Suppressor macrophage (primary cell): ENCODE results near the gene SSH2.
"Not testable (repeated sequence)": the region's sequence is repeated elsewhere in the genome, so short reads cannot be mapped to it uniquely, and the experiment has no call there.

Source experiments
- DNase-seq, 4 experiments: peaks; one replicate each; pipeline ENCODE4 v3.0.0-alpha.2; 2020 to 2022

The SSH2 gene

DNA sequence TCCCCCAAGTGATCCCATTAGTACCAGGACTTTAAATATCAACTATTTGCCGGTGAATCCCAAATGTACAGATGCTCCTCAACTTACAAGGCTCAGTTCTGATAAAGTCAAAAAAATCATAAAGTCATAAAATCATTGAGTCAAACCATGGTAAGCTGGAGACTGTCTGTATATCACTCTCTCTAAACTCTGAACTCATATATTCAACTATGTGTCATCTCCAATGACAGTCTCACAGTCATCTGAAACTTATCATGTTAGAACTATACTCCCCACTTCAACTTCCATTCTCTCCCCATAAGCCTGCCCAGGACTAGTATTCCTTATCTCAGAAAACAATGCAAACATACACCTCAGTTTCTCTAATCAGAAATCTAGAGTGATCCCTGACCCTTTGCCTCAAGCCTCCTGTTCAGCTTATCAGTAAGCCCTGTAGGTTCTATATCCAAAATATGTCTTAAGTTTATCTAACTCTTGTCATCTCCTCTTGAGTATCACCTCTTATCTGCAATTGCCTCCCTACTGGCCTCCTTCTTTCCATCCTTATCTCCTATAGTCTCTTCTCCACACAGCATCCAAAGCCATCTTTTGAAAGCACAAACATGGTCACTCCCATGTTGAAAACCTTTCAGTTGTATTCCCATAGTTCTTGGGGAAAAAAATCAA lies 55.0 kb downstream of the SSH2 start:
- DNase-seq: no peak

DNA sequence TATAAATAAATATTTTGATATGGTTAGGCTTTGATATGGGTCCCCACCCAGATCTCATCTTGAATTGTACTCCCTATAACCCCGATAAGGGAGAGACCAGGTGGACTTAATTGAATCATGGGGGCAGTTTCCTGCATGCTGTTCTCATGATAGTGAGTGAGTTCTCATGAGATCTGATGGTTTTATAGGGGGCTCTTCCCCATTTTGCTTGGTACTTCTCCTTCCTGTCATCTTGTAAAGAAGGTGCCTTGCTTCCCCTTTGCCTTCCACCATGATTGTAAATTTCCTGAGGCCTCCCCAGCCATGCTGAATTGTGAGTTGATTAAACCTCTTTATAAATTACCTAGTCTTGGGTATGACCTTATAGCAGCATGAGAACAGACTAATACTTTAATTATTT lies 55.7 kb downstream of the SSH2 start:
- peak in 3 of 4 experiments; percentile 22 to 52 (median 27) for DNase-seq

DNA sequence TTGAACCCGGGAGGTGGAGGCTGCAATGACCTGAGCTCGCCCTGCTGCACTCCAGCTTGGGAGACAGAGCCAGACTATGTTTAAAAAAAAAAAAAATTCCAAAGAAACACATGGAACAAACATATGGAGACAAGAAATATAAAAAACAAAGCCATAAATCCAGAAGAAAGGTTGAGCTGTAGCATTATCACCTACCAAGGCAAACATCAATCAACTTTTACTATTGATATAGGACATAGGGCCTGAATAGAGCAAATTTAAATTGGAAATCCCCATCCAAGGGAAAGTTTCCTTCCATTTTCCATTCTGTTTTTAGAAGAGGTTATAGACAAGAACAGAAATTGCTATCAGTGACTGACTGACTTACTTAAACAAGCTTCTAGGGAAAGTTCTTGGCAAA lies 56.6 kb downstream of the SSH2 start:
- DNase-seq: no peak

DNA sequence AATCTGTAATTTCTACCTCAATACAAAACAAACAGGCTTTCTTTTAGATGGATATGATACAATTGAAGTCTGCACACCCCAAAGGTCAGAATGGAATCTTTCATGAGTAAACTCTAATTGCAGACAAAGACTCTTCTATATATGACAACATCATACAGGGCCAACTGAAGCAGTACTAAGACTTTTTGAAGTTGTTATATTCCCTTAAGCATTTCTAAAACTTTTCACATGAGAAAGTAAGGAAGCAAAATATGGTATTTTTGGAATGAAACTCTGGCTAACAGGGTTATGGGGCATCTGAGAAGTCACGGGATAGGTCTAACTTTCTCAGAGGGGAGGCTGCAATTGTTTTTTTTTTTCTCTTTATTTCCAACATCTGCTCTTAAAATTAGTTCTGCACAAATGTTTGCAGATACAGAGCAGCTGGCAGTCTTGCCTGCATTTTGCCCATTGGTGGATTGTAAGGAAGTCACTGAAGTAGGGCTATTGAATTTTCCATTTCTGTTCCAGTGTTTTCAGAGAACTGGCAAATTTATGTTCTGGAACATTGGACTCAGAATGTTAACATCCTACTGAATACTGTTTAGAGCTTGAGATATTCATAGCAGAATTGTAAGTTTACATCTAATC lies 59.1 kb downstream of the SSH2 start:
- no peak for DNase-seq

DNA sequence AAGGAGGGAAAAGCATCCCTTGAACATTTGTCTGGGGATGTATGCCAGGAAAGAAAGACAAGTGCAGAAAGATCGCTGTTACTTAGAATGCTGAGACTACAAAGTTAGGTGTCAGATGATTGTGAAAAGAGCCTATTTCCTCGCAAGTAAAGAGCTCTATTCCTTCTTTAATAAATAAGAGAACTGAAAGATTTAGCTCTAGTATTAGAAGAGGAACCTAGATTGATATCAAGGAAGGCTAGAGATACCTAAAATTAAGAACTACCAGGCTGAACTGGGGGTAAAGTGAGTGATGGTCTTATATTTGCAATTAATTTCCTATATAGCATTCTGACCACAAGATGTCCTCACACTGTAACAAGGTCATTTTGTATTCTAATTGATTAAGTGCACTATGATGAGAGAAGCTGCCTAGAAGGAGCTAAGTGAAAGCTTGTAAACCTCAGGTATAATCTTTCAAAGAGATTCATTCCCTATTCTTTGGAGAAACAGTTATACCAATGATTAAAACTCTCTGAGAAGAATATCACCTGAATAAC lies 62.3 kb downstream of the SSH2 start:
- peak in 2 of 4 experiments; percentile 22 to 39 for DNase-seq

DNA sequence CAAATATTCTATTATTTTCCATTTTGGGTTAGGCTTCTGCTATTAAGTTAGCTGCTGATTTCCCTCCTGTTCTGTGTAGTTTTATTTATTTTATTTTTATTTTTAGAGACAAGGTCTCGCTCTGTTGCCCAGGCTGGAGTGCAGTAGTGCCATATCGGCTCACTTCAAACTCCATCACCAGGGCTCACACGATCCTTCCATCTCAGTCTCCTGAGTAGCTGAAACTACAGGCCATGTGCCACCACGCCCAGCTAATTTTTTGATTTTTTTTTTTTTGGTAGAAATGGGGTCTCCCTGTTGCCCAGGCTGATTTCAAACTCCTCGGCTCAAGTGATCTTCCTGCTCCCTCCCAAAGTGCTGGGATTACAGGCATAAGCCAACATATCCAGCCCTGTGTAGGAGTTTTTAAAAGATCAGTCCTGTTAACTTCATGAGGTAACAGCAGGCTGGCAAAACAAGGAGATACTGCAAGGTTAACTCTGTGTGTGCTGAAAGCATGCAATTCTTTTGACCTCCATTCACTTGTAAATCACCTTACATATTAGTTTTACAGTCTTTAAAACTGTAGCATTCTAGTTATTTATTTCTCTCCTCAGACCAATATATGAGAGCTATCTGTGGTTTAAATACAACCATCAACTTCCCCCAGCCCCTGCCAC lies 63.2 kb downstream of the SSH2 start:
- no peak for DNase-seq

DNA sequence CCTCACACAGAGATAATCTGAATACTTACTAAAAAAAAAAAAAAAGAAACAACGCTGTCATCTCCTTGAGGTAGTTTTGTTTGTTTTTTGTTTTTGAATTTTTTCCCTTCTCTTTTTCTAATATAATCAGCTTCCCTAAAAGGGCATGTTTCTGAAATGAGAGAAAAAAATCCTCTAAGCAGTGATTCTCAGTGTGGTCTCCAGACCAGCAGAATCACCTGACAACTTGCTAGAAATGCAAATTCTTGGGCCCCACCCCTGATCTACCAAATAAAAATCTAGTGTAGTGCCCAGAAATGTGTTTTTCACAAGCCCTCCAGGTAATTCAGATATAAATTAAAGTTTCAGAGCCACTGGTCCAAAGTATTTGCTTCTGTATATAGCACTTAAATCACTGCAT lies 65.4 kb downstream of the SSH2 start:
- peak in 1 of 4 experiments; percentile 10 for DNase-seq

DNA sequence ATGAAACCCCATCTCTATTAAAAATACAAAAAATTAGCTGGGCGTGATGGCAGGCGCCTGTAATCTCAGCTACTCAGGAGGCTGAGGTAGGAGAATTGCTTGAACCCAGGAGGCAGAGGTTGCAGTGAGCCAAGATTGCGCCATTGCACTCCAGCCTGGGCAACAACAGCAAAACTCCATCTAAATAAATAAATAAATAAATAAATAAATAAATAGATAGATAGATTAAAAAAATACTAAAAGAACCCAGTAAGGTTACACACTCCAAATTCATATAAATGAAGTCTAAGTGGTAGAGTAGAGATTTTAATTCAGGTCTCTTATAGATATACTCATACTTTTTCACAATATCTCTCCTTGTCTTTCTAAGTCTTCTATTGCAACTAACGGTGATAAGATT lies 65.9 kb downstream of the SSH2 start:
- not testable (repeated sequence) for DNase-seq

DNA sequence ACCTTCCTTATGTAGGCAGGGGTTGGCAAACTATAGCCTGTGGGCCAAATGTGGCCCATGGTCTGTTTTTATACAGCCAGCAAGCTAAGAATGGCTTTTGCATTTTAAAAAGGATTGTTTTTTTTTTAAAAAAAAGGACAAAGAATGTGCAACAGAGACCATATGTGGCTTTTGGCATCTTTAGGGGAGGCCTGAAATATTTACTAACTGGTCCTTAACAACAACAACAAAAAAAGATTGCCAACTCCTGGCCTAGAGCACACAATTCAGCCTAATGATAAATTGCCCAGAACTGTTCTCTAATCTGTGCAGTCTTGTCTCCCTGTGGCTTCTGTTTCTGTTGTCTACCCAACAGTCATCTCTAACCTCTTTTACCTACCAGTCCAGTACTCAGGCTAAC lies 67.1 kb downstream of the SSH2 start:
- DNase-seq: no peak

DNA sequence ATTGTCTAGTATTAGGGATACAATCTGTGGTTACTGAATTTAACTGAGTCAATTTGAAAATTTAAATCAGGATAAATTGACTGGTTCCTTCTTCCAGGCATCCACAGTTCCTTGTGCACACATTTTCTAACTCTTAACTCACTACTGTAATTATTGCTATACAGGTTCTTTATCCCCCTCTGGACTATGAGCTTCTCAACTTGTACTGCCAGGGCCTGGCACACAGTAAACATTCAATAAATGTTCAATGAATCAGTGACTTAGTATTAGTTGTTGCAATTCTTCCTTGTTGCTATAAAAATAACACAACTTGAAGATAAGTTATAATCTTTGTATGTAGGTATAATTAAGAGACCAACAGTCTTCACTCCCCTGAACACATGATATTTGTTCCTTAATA lies 67.9 kb downstream of the SSH2 start:
- no peak for DNase-seq

DNA sequence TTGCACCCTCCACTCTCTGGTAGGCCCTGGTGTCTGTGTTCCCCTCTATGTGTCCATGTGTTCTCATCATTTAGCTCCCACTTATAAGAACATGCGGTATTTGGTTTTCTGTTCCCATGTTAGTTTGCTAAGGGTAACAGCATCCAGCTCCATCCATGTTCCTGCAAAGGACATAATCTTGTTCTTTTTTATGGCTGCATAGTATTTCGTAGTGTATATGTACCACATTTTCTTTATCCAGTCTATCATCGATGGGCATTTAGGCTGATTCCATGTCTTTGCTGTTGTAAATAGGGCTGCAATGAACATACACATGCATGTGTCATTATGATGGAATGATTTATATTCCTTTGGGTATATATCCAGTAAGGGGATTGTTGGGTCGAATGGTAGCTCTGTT lies 70.6 kb downstream of the SSH2 start:
- not testable (repeated sequence) for DNase-seq

DNA sequence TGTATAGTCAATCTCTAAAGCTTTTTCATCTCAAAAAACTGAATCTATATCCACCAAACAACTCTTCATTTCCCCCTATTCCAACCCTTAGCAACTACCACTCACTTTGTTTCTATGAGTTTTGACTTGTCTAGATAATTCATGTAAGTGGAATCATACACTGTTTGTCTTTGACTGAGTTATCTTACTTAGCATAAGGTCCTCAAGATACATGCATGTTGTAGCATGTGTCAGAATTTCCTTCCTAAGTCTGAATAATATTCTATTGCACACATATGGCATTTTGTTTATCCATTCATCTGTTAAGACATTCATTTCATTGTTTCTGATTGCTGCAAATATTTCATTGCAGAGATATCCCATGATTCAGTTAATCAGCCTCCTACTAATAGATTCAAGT lies 72.2 kb downstream of the SSH2 start:
- DNase-seq: no peak

DNA sequence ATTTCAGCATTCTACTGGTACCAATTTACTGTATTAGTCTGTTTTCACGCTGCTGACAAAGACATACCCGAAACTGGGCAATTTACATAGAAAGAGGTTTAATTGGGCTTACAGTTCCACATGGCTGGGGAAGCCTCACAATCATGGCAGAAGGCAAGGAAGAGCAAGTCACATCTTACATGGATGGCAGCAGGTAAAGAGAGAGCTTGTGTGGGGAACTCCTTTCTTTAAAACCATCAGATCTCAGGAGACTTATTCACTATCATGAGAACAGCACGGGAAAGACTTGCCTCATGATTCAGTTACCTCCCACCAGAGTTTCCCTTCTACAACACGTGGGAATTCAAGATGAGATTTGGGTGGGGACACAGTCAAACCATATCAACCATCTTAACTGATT lies 72.9 kb downstream of the SSH2 start:
- not testable (repeated sequence) for DNase-seq

DNA sequence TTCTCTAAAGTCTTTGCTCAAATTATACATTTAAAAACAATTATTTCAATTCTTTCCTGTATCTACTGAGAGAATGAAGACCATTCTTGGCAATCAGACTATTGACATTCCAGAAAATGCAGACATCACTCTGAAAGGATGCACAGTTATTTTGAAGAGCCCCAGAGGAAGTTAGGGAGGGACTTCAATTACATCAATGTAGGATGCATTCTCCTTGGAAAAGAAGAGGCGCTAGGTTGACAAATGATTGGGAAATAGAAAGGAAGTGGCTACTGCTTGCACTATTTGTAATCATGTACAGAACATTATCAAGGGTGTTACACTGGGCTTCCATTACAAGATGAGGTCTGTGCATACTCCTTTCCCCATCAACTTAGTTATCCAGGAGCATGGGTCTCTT lies 74.3 kb downstream of the SSH2 start:
- DNase-seq: peak in 2 of 4 experiments; percentile 30 to 38

DNA sequence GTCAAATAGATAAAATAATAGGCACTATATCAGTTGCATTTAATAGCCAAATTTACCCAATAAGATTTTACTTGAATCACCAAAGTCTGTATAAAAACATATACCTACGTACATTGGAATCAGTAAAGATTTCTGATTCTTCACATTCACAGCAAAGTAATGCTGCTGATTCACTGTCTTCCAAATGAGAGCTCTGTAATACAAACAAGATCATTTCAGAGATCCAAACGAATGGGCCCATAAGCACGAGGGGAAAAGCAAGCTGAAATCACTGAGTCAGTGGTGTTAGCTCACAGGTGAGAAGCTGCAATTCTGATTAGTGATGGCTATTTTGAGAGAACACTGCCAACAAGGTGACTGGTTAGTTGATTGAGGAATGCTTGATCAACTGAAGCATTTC lies 81.3 kb downstream of the SSH2 start:
- no peak for DNase-seq

DNA sequence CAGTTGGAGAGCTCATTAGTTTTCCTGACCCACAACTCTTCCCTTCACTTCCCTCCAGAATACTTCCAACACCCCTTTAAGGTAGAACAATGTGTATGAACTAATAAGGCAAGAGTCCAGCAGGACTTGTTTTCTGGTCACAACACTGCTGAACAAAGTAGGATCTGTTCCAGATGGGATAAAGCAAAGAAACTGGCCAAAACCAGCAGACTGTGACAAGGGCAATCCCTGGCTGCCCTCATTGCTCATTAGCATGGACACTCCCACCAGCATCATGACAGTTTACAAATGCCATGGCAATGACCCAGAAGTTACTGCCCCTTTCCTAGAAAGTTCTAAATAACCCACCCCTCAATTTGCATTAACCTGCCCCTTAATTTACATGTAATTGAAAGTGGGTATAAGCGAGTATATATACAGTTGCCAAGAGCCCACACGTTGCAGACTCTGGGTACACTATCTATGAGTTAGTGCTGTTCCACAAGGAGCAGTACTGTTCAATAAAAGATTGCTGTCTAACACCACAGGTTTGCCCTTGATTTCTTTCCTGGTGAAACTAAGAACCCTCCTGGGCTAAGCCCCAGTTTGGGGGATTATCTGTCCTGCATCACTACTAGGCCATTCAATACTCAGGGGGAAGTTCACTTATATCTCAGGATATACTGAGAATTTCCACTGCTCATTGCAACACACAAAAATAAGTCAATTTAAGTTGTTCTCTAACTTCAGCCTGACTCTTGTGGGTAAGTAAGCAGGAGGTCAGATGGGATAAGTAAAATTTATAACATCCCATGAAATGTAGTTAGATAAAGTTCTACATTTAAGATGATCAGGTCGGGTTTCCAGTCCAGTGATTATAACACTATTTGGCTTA lies 82.3 kb downstream of the SSH2 start:
- DNase-seq: peak in 1 of 4 experiments; percentile 18

DNA sequence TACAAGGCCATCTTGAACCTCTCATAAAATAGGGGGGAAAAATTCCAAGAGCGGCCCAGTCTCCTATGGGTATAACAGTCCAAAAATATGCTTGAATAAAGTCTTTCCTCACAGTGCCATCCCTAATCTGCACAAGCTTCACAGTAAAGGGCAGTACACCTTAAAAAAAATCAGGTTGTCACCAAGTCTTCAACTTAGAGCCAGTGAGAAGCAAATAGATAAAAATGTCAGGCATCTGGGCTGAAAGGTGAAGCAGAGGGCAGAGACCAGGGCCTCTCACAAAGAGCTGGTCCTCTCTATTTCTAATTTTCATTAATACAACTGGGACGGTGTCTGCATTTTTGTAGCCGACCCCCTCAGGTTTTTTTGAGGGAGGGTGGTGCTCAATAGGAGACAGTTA lies 82.9 kb downstream of the SSH2 start:
- no peak for DNase-seq

DNA sequence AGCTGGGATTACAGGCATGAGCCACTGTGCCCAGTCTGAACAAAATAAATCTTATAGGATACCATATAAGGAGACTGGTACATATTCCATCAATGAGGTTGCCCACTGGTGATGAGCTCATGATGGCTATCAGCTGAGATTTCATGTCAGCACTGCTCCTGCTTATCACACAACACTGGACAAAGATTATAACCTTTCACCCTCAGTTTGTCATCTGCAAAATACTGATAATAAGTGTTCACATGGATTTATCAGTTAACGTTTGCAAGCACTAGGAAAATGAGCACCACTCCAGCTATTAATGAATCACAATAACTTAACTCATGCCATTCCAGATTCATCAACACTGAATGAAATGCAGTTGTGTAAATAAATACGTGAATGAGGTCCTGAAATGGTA lies 83.7 kb downstream of the SSH2 start:
- no peak for DNase-seq

DNA sequence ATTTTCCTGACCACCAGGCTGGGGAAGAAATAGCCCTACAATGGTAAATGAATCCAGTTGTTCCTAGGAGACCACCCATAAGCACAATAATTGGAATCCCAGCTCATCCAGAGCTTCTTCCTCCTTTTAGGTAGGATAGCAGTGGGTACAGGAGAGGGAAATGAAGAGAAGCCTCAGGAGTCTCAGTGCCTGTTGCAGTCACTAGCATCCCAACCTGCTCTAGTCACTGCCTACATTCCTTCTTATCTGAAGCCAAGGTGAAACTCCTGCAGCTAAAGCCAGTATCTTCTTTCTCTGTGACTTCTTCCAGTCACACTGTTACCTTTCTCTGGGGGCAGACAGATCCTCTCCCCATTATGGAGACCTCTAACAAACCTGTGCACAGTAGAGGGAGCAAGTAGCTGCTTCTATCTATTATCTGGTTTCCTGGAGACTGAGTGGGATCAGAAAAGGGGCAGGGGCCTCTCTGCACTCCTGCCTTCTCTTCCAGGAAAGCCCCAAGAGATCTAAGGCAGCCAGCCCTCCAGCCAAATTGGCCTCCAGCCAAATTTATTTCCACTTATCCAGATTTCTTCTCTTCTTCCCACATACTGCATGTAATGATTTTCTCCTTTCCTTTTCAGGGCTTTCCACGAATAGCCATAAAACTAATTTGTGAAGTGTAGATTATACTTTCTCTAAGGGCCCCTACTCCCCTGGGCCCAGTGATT lies 85.5 kb downstream of the SSH2 start:
- DNase-seq: no peak

DNA sequence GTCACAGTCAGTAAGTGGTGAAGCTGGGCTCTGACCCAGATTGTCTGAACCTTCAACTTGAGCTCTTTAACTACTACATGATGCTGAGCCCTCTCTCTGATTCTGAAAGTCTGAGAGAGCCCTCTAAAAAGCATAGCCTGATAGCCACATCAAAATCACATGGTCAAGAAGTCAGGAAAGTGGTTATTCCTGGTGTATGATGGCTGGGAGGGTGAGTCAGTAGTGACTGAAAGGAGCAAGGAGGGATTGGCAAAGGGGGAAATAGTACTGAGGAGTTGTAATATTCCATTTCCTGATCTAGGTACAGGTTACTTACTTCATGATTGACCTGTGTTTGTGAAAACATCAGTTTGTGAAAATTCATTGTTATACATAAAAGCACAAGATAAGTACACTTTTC lies 89.1 kb downstream of the SSH2 start:
- peak in 1 of 4 experiments; percentile 11 for DNase-seq

DNA sequence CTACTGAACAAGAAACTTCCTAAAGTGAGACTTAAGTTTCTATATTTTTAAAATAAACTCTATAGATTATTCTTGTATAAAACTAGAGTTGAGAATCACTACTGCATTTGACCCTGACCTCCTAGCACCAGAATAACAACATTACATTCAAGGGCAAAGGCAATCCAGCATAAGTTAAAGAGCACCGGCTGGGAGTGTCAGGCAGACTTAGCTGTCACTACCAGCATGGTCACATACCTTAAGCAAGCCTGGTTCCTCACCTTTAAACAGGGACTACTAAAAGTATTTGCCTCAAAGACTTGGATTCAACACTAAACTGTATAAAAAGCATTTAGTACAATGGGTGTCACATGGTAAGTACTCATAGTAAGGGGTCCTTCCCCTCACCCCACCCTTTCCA lies 90.4 kb downstream of the SSH2 start:
- DNase-seq: no peak

DNA sequence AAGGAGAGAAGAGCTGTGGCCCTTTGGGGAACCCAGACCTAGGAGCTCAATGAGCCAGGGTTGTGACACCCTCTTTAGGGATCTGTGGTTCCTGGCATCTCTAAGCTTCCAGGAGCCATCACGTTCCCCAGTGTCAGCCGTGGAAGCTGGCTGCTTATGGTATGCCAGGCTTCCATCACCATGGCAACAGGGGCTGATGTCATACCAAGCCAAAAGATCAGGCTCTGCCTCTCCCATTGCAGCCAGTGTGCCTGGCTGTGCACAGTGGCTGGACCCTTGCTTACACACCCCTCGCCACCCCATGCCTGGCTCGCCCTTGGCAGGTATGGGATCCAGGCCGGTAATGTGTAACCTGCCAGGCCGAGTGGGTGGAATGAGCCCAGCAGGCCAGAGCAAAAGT lies 91.1 kb downstream of the SSH2 start:
- peak in 3 of 4 experiments; percentile 12 to 24 (median 20) for DNase-seq
